GM11168 (cell line): ENCODE data around the gene TMEM63C.

Experiments used
- in situ Hi-C: fragments of 300-500 bp; cut with MboI; formaldehyde crosslinking; loops from one replicate; pipeline ENCODE4 v1.12.0; 2022; ENCODE audit warnings: low sequenced_read_pairs; ENCODE audit not compliant: unreplicated experiment

The TMEM63C gene, protein sequence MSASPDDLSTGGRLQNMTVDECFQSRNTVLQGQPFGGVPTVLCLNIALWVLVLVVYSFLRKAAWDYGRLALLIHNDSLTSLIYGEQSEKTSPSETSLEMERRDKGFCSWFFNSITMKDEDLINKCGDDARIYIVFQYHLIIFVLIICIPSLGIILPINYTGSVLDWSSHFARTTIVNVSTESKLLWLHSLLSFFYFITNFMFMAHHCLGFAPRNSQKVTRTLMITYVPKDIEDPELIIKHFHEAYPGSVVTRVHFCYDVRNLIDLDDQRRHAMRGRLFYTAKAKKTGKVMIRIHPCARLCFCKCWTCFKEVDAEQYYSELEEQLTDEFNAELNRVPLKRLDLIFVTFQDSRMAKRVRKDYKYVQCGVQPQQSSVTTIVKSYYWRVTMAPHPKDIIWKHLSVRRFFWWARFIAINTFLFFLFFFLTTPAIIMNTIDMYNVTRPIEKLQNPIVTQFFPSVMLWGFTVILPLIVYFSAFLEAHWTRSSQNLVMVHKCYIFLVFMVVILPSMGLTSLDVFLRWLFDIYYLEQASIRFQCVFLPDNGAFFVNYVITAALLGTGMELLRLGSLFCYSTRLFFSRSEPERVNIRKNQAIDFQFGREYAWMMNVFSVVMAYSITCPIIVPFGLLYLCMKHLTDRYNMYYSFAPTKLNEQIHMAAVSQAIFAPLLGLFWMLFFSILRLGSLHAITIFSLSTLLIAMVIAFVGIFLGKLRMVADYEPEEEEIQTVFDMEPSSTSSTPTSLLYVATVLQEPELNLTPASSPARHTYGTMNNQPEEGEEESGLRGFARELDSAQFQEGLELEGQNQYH

DNA sequence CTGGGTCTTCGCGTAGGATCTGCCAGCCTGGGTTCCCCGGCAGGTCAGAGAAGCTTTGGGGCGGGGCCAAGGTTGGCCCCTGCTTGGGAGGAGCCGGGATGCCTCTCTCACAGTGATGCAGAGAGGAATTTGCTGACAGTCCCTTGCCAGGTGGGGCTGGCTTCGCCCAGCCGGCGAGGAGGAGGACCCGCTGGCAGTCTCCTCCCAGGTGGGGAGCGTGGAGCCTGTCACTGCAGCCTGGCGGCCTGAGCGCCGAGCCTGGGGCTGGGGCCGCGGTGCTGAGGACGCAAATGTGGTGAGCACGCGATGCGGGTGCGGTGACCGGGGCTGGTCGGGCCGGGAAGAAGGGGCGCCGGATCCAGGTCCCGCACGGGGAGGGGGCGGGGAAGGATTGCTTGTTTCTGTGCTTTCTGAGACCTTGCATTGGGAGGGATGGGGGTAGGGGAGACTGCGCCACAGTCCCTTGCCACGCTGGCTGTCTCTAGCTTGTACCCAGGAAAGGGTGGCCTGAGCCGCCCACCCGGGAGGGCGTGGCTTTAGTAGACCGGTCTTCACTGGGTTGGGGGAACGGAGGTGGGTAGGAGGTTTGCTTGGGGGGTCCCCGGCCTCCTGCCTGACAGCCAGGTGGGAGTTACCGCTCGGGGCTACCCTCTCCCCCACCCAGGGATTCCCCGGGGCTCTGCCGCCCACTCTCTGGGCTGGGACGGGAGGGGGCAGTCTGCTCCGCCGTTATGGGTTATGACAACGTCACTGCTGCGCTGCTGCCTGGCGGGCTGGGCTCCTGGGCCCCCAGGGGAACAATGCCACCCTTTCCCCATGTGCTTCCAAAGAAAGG, at the start of gene TMEM63C:
Gene TMEM63C, plus strand, starts transcription at position 196 of the 835 bp plus-strand sequence. CDS start 37,016 bp downstream, outside the sequence.
- in situ Hi-C loops, result no loop called here

DNA sequence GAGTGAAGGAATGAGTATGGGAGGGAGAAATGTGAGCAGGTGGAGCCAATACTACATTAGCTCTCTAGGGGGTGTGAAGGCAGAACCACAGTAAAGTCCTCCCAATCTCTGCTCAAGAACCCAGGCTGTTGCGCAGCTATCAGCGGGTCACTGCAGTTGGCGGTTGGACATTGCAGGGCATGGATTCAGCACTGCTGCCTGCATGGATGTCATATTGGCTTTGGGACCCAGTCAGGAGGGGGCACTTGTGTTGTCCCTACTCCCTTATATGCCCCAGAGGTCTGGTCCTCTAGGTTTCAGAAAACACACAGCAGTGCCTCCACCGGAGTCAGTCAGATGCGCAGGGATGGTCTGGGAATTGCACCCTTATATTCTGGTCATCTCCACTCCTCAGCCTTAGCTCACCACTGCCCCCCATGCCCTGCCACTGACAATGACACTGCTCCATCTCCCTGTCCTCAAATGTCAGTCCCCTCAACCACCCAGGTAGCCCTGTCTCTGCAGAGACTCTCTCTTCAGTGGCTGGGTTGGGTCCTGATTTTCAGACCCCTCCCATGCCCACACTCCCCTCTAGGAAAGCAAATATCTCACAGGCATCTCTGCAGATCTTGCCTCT, 49.6 kb upstream of the TMEM63C start:
- in situ Hi-C loops, result no loop called here

- in situ Hi-C loops, result no loop called here
Measured at GRCh38 chr14:77133720-77134338, 47.8 kb upstream of the TMEM63C start.

GRCh38 chr14:77139022-77139421, 42.6 kb upstream of the TMEM63C start:
- in situ Hi-C loops, result no loop called here

DNA sequence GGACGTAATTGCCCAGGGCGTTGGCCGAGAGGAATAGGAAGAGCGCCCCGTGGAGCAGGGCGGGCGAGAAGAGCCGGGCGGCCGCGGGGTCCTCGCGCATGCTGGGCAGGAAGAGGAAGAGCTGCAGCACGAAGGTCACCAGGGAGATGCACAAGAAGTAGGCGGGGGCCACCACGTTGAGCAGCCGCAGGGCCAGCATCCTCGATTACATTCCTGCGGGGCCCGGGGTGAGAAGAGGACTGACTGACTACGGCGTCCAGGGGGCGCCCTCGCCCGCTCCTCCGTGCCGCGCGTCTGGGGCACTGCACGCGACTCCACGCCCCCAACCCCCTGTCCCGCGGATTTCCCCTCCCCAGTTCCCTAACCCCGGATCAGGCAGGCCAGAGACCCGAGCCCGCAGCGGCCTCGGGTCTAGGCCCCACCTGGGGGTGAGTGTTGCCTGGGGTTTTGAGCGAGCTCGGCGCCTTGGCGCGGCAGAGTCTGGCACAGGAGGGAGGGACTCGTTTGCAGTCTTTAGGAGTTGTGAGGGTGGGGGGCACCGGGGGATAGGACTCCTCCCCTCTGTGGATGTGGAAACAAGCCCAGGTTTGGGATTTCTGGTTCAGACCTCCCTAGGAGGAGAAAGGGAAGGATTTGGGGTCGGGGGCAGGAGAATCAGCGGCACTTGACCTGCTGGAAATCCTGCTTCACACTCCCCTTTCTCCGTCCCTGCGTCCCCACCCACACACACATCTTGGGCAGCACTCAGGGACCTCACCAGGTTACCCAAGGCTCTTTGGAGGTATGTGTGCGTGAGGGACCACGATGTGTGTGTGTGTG, 41.8 kb upstream of the TMEM63C start:
- in situ Hi-C loops, result no loop called here

GRCh38 chr14:77140359-77141213, 41.0 kb upstream of the TMEM63C start:
- in situ Hi-C loops, result no loop called here

GRCh38 chr14:77141214-77142004, 40.2 kb upstream of the TMEM63C start, which contains the start of gene ZDHHC22:
Gene ZDHHC22 (minus strand): TSS chr14:77141791. CDS start chr14:77139738, 2,053 bp downstream.
- in situ Hi-C loops, result no loop called here

DNA sequence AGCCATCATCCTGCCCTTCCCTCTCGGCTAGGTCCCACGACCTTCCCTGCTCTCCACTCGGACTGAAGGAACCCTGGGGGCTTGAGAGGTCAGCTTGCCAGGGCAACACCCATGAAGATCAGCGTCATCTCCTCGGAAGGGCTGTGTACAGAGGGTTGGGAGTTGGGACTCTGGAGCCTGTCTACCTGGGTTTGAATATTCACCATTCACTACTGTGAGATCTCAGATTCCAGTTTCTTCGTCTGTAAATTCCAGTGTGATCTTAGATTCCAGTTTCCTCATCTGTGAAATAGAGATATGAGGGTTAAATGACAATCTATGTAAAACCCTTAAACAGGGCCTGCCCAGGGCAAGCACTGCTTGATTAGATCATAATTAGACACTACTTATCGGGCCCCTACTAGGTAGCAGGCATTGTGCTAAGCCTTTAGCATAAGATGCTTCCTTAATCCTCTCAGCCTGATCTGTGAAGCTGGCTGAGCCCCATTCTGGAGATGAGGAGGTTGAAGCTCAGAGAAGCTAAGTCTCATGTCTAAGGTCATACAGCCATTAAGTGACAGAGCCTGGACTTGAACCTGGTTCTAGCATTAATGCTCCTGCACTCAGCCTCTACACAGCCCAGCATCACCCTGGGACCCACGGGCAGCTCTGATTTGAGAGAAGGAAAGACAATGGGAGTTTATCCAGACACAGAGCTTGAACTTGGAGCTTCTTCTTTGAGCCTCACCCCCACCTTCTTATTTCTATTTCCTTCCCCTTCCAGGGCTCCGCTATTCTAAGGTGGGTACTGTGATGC, 39.4 kb upstream of the TMEM63C start:
- in situ Hi-C loops, result no loop called here

- in situ Hi-C loops, result no loop called here
Measured at GRCh38 chr14:77143071-77143470, 38.5 kb upstream of the TMEM63C start.

DNA sequence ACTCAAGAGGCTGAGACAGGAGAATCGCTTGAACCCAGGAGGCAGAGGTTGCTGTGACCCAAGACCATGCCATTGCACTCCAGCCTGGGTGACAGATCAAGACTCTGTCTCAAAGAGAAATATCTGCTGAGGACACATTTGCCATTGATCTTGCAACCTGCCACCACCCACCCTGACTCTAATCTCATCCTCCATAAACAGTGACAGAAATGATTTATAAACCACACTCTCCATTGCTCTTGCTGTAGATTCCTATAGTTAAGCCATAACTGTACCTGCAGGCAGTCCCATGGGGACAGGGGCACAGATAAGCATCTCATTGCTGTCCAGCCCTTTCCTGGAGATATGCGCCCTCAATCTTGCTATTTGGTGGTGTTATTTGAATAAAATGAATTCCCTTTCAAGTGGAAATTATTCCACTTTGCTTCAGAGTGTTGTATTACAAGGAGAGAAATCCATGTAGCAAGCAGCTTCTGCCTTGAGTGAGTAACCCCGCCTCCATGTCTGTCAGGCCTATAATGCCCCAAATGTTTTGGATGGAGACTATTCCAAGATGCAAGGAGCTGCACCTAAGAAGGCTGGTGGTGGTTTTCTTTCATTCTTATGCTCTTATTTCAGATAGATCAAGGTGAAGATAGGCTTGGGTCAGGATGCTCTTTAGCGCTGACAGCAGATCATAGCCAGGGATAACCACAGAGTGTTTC, 37.0 kb upstream of the TMEM63C start:
- in situ Hi-C loops, result no loop called here

- in situ Hi-C loops, result no loop called here
Measured at GRCh38 chr14:77145975-77146740, 35.4 kb upstream of the TMEM63C start.

- in situ Hi-C loops, result no loop called here
Measured at GRCh38 chr14:77148510-77149231, 32.9 kb upstream of the TMEM63C start.

- in situ Hi-C loops, result no loop called here
Measured at GRCh38 chr14:77151245-77151644, 30.4 kb upstream of the TMEM63C start.

- in situ Hi-C loops, result no loop called here
Measured at GRCh38 chr14:77151918-77152588, 29.5 kb upstream of the TMEM63C start.
